Lower lobe of right lung (tissue), 2 donors: ENCODE measurements around the gene GSC2. TPM values are rescaled to one million over a fixed set of nuclear protein-coding genes. Genes with fewer than 3 reads are reported as not detected.

Source experiments
- ATAC-seq, 2 donors: fragments of 200-7000 bp; cut with Tn5 transposase; one replicate each; pipeline ENCODE4 v1.9.1; 2020 to 2022; ENCODE audit warnings: mild to moderate bottlenecking in 2 of 2, moderate library complexity in 2 of 2
- DNase-seq: peaks from one replicate; pipeline ENCODE4 v3.0.0-alpha.2; 2020
- H3K27ac ChIP-seq: fragments of 200-600 bp; one replicate; pipeline ENCODE4 v1.8.0; 2022
- H3K27me3 ChIP-seq: fragments of 200-600 bp; one replicate; pipeline ENCODE4 v1.8.0; 2022; ENCODE audit warnings: low read depth
- H3K36me3 ChIP-seq: fragments of 200-600 bp; one replicate; pipeline ENCODE4 v1.8.0; 2022; ENCODE audit warnings: mild to moderate bottlenecking
- H3K4me1 ChIP-seq: fragments of 200-600 bp; one replicate; pipeline ENCODE4 v1.8.0; 2022
- H3K4me3 ChIP-seq: fragments of 200-600 bp; one replicate; pipeline ENCODE4 v1.8.0; 2022; ENCODE audit warnings: mild to moderate bottlenecking
- H3K9me3 ChIP-seq: fragments of 200-600 bp; one replicate; pipeline ENCODE4 v1.8.0; 2022
- intact Hi-C: fragments of 100-400 bp; cut with DNase I; formaldehyde crosslinking; loops from one replicate; pipeline ENCODE4 v1.11.0; 2022
- total RNA-seq: library from RNA; stranded (reverse); fragmentation: NEBNext Ultra II Directional; extraction: Animal tissue kit (Norgen Biotek cat#: 25700); gene quantifications from one replicate; pipeline ENCODE4 v1.2.1, GENCODE V29; 2021
- TF ChIP-seq, protein P1 (sequence below): fragments of 200-600 bp; IDR thresholded peaks from one replicate; pipeline ENCODE4 v1.8.0; 2022; ENCODE audit warnings: antibody characterized with exemption, mild to moderate bottlenecking
- donor health status: DM: no; HTN: yes; CAD: no; lungs with severe emphysema.

Gene GSC2
- total RNA-seq, 1 donor from 2014 or later: not detected

DNA sequence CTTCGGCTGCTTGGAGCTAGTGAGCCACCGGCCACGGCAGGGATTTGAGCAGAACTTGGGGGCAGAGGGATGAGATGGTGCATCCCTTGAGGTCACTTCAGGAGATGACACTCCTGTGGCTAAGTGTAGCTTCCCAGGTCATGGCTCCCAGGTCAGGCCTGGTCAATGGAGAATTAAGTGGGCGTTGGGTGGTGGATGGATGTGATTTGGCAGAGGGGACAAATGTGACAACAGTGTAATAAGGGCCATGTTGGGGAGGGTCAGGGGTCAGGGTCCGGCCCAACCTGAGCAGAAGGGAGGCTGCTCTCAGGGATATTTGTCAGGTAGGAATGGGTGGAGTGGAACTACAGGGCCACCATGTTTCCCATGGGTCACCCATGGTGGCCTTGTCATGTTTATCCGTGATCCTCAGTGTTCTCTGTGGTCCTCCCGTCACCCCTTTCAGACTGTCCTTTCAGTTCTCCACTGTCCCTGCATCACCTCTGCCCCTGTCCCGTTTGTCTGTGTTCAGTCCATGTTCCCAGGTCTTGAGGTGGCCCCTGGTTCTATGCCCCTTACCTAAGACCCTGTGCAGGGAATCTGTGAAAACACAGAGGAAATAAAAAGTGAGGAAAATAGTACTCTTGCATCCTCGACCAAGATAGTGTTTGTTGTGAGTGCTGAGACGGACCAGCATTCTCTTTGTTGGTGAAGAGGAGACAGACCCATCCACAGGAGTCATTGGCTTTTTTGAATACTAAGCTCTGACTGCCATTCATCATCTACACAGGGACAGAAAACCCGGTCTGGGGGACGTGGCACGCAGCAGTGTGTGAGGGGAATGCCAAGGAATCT, 22.3 kb upstream of the GSC2 start:
- intact Hi-C loops: no loop called here
- Histone ChIP-seq H3K9me3 (no peaks in the 10 kb centered on the region), H3K27me3 (peaks cover 27% of the 10 kb centered on the region), H3K27ac (peak overlapping the region; percentile 93), H3K36me3 (peaks cover 13% of the 10 kb centered on the region), H3K4me1 (peaks cover 62% of the 10 kb centered on the region), H3K4me3 (peak overlapping the region; percentile 96)
- no peak for DNase-seq
- TF ChIP-seq, protein P1, sequence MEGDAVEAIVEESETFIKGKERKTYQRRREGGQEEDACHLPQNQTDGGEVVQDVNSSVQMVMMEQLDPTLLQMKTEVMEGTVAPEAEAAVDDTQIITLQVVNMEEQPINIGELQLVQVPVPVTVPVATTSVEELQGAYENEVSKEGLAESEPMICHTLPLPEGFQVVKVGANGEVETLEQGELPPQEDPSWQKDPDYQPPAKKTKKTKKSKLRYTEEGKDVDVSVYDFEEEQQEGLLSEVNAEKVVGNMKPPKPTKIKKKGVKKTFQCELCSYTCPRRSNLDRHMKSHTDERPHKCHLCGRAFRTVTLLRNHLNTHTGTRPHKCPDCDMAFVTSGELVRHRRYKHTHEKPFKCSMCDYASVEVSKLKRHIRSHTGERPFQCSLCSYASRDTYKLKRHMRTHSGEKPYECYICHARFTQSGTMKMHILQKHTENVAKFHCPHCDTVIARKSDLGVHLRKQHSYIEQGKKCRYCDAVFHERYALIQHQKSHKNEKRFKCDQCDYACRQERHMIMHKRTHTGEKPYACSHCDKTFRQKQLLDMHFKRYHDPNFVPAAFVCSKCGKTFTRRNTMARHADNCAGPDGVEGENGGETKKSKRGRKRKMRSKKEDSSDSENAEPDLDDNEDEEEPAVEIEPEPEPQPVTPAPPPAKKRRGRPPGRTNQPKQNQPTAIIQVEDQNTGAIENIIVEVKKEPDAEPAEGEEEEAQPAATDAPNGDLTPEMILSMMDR: no peak
- no peak for ATAC-seq

DNA sequence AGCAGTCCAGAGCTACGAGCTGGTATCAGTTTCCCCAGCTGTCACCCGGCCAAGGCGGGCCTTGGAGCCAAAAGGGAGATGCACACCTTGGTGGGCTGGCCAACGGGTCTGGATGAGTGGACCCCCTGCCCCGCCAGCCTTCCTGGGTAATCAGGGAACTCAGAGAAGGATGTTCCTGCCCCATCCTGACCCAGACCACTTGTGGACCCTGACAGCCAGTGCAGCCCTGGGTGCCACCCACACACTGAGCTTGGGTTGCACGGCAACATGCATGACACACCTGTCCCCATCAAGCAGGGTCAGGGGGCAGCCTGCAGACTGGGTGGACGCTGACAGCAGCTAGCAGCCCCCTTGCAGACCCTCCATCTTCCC, 19.8 kb upstream of the GSC2 start:
- H3K4me3 ChIP-seq: peak overlapping the region; percentile 37
- TF ChIP-seq, protein P1: no peak
- intact Hi-C loops: no loop called here

DNA sequence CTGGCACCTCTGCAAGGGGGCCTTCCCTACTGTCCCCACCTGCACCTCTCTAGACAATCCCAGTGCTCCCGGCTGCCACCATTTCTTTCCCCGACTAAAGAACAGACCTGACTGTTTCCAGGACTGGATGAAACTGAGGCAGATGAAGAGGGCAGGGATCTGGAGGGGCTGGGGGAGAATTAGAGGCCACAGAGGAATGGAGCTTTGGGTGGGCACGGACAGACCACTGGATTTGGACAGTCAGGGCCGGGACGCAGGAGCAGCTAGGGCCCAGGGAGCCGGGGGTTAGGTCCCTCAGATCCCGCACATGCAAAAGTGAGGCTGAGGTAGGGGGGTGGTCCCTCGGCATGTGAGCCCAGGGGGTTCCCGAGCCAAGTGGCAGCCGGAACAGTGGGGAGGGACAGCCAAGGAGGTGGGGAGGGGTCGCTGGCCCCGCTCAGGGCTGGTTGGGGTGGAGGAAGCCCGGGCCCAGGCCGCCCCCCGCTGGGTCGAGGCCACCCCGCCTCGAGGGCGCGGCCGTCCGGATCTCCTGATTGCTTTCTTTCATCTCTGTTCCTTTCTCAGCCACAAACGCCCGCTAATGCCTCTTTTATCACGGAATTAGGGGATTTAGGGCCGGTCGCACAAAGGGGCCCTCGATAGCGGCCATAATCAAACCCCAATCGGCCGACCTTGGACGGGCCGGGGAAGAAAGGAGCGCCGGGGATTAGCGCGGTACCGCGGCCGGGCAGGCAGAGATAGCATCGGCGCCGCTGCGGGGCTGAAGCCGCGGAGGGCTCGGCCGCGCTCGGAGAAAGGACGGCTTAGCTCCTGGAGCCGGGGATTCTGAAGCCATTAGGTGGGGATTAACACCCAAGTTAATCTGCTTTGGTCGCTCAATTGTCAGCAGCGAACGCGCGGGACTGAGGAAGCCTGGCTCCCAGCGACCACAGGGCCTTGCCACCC, 19.2 kb upstream of the GSC2 start:
- intact Hi-C loops: no loop called here
- Histone ChIP-seq H3K27ac (no peak overlapping the region), H3K4me3 (peak overlapping the region; percentile 37), H3K9me3 (no peaks in the 10 kb centered on the region), H3K4me1 (peaks cover 46% of the 10 kb centered on the region), H3K27me3 (peaks cover 51% of the 10 kb centered on the region), H3K36me3 (no peaks in the 10 kb centered on the region)
- TF ChIP-seq, protein P1: no peak
- ATAC-seq (no peak), DNase-seq (no peak)

More for the DNA sequence above, 19.8 kb upstream of the GSC2 start:
- Histone ChIP-seq H3K4me1 (peaks cover 52% of the 10 kb centered on the region), H3K27ac (no peak overlapping the region), H3K27me3 (peaks cover 46% of the 10 kb centered on the region), H3K9me3 (no peaks in the 10 kb centered on the region), H3K36me3 (no peaks in the 10 kb centered on the region)
- DNase-seq: no peak
- no peak for ATAC-seq

DNA sequence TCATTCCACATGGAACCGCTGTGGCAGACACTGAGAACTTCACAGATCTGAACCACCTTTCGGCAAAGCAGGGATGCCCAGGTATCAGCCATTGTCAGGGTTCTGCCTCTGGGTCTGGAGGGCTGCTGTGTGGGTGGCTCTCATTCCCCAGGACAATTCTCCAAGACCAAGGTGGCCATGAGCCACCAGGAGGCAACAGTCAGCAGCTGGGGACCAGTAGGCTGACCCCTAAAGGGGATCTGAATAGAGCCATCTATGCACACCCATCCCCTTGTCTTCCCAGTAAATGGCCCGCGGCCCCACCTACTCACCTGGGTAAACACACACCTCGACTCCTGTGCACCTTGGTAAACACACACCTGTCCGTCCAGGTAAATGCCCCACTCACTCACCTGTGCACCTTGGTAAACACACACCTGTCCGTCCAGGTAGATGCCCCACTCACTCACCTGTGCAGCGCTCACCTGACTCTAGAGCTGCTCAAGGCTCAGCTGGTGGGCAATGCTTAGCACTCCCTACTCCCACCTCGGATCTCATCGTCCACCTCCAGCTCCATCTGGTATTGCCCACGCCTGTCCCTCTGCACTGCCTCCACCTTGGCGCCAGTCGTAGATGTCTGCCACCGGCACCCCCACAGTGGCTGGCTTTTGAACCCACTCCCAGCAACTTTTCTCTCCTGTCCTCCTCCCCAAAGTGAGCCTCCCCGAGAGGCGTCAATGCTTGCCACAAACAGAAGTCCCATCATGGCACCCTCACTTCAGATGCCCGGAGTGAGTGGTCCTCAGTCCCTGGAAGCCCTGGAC, 18.2 kb upstream of the GSC2 start:
- intact Hi-C loops: no loop called here
- H3K9me3 ChIP-seq: no peaks in the 10 kb centered on the region
- TF ChIP-seq, protein P1: no peak
- no peaks in the 10 kb centered on the region for H3K36me3 ChIP-seq
- DNase-seq (no peak), ATAC-seq (no peak)
- H3K27ac ChIP-seq: no peak overlapping the region
- peaks cover 61% of the 10 kb centered on the region for H3K27me3 ChIP-seq
- H3K4me3 ChIP-seq: no peak overlapping the region
- peaks cover 39% of the 10 kb centered on the region for H3K4me1 ChIP-seq
